GM10266 (cell line): ENCODE data around the gene MT1G.

ENCODE experiments used
- DNase-seq: peaks from one replicate; pipeline ENCODE4 v3.0.0; 2012; ENCODE audit errors: extremely low spot score
- CTCF ChIP-seq: IDR thresholded peaks from 2 replicates; pipeline ENCODE4 v1.5.1; 2012; ENCODE audit warnings: mild to moderate bottlenecking, low read depth; ENCODE audit not compliant: control insufficient read depth, insufficient read depth; ENCODE audit errors: missing control alignments

Gene MT1G

GRCh38 chr16:56632848-56633365, 35.0 kb downstream of the MT1G start:
- TF ChIP-seq CTCF: no peak
- no peak for DNase-seq

DNA sequence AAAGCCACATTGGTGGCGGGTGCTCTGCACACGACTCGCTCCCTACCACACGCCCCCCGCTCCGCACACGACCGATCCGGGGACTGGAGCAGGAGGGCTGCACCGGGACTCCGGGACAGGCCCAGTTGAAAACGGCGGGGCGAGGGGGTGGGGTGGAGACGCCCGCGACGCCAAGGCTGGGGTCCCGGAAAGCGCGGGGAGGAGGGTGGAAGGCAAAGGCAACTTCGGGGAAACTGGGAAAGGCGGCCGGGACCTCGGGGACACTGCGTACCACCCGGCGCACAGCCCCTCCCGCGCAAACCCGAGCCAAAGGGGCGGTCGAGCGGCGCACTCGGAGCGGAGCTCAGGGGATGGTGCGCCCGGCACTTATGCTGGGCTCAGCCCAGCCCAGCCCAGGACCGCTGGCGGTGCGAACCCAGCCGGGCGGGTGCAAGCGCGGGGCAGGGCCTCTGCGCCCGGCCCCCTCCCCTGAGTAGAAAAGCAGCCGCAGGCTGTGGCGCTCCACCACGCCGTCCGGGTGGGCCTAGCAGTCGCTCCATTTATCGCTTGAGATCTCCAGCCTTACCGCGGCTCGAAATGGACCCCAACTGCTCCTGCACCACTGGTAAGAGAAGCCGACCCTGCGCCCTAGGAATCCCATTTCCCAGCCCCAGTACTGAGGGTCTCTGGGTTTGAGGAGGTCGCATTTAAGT, 35.6 kb downstream of the MT1G start, which contains the start of gene MT1M:
Gene MT1M (plus strand): TSS at position 504 of the 692 bp plus-strand sequence. CDS start 73 bp downstream, at position 577.
- DNase-seq: no peak
- TF ChIP-seq CTCF: no peak

GRCh38 chr16:56631832-56632155, 36.1 kb downstream of the MT1G start:
- no peak for DNase-seq
- TF ChIP-seq CTCF: no peak

- TF ChIP-seq CTCF: no peak
- DNase-seq: no peak
Measured at GRCh38 chr16:56631197-56631596, 36.7 kb downstream of the MT1G start.

GRCh38 chr16:56630134-56630533, 37.7 kb downstream of the MT1G start:
- TF ChIP-seq CTCF: no peak
- peak; percentile 83 for DNase-seq

- TF ChIP-seq CTCF: no peak
- DNase-seq: no peak
Measured at GRCh38 chr16:56629531-56629930, 38.3 kb downstream of the MT1G start.
